Activated naive CD4-positive, alpha-beta T cell treated with anti-CD3 and anti-CD28 coated beads, Interleukin-2, amount 10 ng/mL, durations not matched to agents 7 days and 5 days (primary cell): Measurements from ENCODE around the gene PSME3IP1.

Experiments
- CTCF ChIA-PET: fragments of 350-600 bp; sonication (Branson Sonifier 250); formaldehyde crosslinking; loops from one replicate; lab custom pipeline; 2021; ENCODE audit warnings: antibody characterized with exemption; lab: Charles Lee
- DNase-seq: peaks from one replicate; pipeline ENCODE4 v3.0.0-alpha.2; 2020
- H3K27ac Mint-ChIP-seq: one replicate; pipeline ENCODE4 v1.8.0; 2021; ENCODE audit warnings: mild to moderate bottlenecking, moderate library complexity, mixed read lengths
- H3K27me3 Mint-ChIP-seq: one replicate; pipeline ENCODE4 v1.8.0; 2021; ENCODE audit warnings: mild to moderate bottlenecking, mixed read lengths
- H3K36me3 Mint-ChIP-seq: one replicate; pipeline ENCODE4 v1.8.0; 2021; ENCODE audit warnings: mixed read lengths
- H3K4me1 Mint-ChIP-seq: one replicate; pipeline ENCODE4 v1.8.0; 2021; ENCODE audit warnings: mixed read lengths
- H3K4me3 Mint-ChIP-seq: one replicate; pipeline ENCODE4 v1.8.0; 2021; ENCODE audit warnings: mild to moderate bottlenecking, moderate library complexity, mixed read lengths
- H3K9me3 Mint-ChIP-seq: one replicate; pipeline ENCODE4 v1.8.0; 2021; ENCODE audit warnings: mixed read lengths

Gene PSME3IP1

GRCh38 chr16:57126411-57126810, 59.4 kb downstream of the PSME3IP1 start:
- Mint-ChIP-seq H3K4me1 (peaks cover 75% of the 10 kb centered on the region), H3K9me3 (no peaks in the 10 kb centered on the region), H3K4me3 (no peak overlapping the region), H3K36me3 (peaks cover 12% of the 10 kb centered on the region), H3K27me3 (no peaks in the 10 kb centered on the region), H3K27ac (peak overlapping the region; percentile 26)
- CTCF ChIA-PET: interaction anchor here (2.8 kb wide), 1 partner anchor 33 kb away, joined by 13 read pairs; the partner anchor contains the start of gene CPNE2
- DNase-seq: peak; percentile 28

- DNase-seq: no peak
- Mint-ChIP-seq H3K4me1 (peaks cover 72% of the 10 kb centered on the region), H3K27ac (no peak overlapping the region), H3K27me3 (no peaks in the 10 kb centered on the region), H3K4me3 (no peak overlapping the region), H3K9me3 (no peaks in the 10 kb centered on the region), H3K36me3 (peaks cover 12% of the 10 kb centered on the region)
- CTCF ChIA-PET: no interaction called here
Observed at GRCh38 chr16:57125969-57126368, 59.9 kb downstream of the PSME3IP1 start.

DNA sequence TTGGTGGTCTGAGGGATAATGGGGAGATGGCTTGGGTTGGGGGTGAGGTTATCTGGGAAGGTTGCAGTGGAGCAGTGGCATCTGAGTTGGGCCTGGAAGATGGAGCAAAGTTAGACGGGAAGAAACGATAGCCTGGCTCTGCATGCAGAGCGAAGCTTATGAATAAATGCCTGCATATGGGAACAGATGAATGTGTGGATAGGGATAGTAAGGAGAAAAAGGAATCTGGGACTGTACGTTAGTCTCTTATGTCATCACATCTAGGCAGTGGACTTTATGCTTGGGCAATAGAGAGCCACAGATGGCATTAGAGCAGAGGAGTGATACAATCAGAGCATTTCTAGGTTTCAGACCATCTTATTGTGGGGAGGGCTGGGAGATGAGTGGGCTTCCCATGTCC, 60.5 kb downstream of the PSME3IP1 start:
- Mint-ChIP-seq H3K4me3 (no peak overlapping the region), H3K27ac (no peak overlapping the region), H3K27me3 (no peaks in the 10 kb centered on the region), H3K36me3 (peaks cover 12% of the 10 kb centered on the region), H3K9me3 (no peaks in the 10 kb centered on the region), H3K4me1 (peaks cover 66% of the 10 kb centered on the region)
- CTCF ChIA-PET: no interaction called here
- DNase-seq: no peak

DNA sequence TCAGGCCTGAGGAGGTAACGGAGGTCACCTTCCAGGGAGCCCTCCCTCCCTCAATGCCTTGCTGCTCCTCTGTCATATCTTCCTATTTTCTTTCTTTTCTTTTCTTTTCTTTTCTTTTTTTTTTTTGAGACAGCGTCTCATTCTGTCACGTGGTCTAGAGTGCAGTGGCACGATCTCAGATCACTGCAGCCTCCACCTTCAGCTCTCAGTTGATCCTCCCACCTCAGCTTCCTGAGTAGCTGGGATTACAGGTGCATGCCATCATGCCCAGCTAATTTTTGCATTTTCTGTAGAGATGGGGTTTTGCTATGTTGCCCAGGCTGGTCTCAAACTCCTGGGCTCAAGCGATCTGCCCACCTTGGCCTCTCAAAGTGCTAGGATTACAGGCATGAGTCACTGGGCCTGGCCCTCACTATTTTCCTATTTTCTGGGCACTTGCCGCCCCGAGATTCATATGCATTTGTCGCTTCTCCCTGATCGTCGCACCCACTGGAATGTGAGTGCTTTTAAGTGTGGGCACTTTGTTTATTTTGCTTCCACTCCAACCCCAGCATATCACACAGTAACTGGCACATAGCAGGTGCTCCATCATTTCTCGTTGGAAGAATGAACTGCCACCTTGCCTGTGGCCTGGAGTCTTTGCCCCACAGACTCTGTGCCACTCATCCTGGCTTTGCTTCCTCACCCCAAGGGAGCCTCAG, 61.7 kb downstream of the PSME3IP1 start:
- no peaks in the 10 kb centered on the region for H3K27me3 Mint-ChIP-seq
- CTCF ChIA-PET: no interaction called here
- no peaks in the 10 kb centered on the region for H3K9me3 Mint-ChIP-seq
- H3K4me3 Mint-ChIP-seq: no peak overlapping the region
- peak overlapping the region; percentile 91 for H3K27ac Mint-ChIP-seq
- H3K36me3 Mint-ChIP-seq: peaks cover 12% of the 10 kb centered on the region
- peaks cover 58% of the 10 kb centered on the region for H3K4me1 Mint-ChIP-seq
- DNase-seq: peak; percentile 50

GRCh38 chr16:57123216-57123973, 62.4 kb downstream of the PSME3IP1 start:
- CTCF ChIA-PET: interaction anchor here (0.8 kb wide), 1 partner anchor 18 kb away, joined by 3 read pairs; no protein-coding TSS in a partner anchor
- Mint-ChIP-seq H3K4me1 (peaks cover 51% of the 10 kb centered on the region), H3K27me3 (no peaks in the 10 kb centered on the region), H3K27ac (peak overlapping the region; percentile 91), H3K36me3 (peaks cover 7% of the 10 kb centered on the region), H3K9me3 (no peaks in the 10 kb centered on the region), H3K4me3 (no peak overlapping the region)
- no peak for DNase-seq

- CTCF ChIA-PET: interaction anchor here (1.0 to 1.4 kb wide), 2 partner anchors 9 to 11 kb away, joined by 3 to 4 read pairs; no protein-coding TSS in a partner anchor
- Mint-ChIP-seq H3K27me3 (no peaks in the 10 kb centered on the region), H3K4me3 (no peak overlapping the region), H3K27ac (no peak overlapping the region), H3K4me1 (peaks cover 7% of the 10 kb centered on the region), H3K9me3 (no peaks in the 10 kb centered on the region), H3K36me3 (no peaks in the 10 kb centered on the region)
- no peak for DNase-seq
Observed at GRCh38 chr16:57118461-57119084, 67.3 kb downstream of the PSME3IP1 start.

GRCh38 chr16:57115514-57116182, 70.2 kb downstream of the PSME3IP1 start:
- Mint-ChIP-seq H3K27ac (no peak overlapping the region), H3K36me3 (no peaks in the 10 kb centered on the region)
- DNase-seq: no peak

GRCh38 chr16:57115168-57115513, 70.7 kb downstream of the PSME3IP1 start:
- Mint-ChIP-seq H3K9me3 (no peaks in the 10 kb centered on the region), H3K4me1 (no peaks in the 10 kb centered on the region), H3K36me3 (no peaks in the 10 kb centered on the region), H3K4me3 (no peak overlapping the region), H3K27ac (no peak overlapping the region), H3K27me3 (peaks cover 5% of the 10 kb centered on the region)
- DNase-seq: no peak
- CTCF ChIA-PET: no interaction called here

More at GRCh38 chr16:57115514-57116182, 70.2 kb downstream of the PSME3IP1 start:
- no peak overlapping the region for H3K4me3 Mint-ChIP-seq
- no peaks in the 10 kb centered on the region for H3K27me3 Mint-ChIP-seq
- no peaks in the 10 kb centered on the region for H3K9me3 Mint-ChIP-seq
- H3K4me1 Mint-ChIP-seq: no peaks in the 10 kb centered on the region
- CTCF ChIA-PET: no interaction called here

DNA sequence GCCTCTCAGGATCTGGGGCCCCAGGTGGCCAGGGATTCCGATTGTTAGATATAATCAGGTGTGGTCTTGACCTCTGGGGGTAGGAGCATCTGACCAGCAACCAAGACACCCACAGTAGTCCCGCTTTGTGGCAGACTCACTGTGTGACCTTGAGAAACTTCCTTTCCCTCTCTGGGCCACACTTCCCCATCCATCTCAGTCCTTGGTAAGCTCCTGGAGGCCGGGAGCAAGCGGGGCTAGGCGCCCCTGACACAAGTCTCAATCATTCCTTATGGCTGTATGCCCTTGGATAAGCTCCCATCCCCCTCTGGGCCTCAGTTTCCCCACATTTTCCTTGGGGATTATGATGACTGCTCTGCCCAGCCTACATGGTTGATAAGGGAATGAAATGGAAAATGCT, 72.2 kb downstream of the PSME3IP1 start:
- CTCF ChIA-PET: interaction anchor here (3.6 kb wide), 1 partner anchor 21 kb away, joined by 14 read pairs; the partner anchor contains the start of gene CPNE2

GRCh38 chr16:57113042-57113453, 72.8 kb downstream of the PSME3IP1 start:
- CTCF ChIA-PET: interaction anchor here (3.6 kb wide), 1 partner anchor 20 kb away, joined by 14 read pairs; the partner anchor contains the start of gene CPNE2

More for the DNA sequence above, 72.2 kb downstream of the PSME3IP1 start:
- Mint-ChIP-seq H3K36me3 (no peaks in the 10 kb centered on the region), H3K27me3 (peaks cover 12% of the 10 kb centered on the region), H3K4me3 (no peak overlapping the region), H3K4me1 (no peaks in the 10 kb centered on the region), H3K27ac (no peak overlapping the region), H3K9me3 (no peaks in the 10 kb centered on the region)
- no peak for DNase-seq

GRCh38 chr16:57112403-57113041, 73.3 kb downstream of the PSME3IP1 start:
- CTCF ChIA-PET: interaction anchor here (3.6 kb wide), 1 partner anchor 19 kb away, joined by 14 read pairs; the partner anchor contains the start of gene CPNE2
- Mint-ChIP-seq H3K27me3 (peaks cover 15% of the 10 kb centered on the region), H3K4me3 (no peak overlapping the region), H3K36me3 (no peaks in the 10 kb centered on the region), H3K9me3 (no peaks in the 10 kb centered on the region), H3K27ac (no peak overlapping the region), H3K4me1 (peaks cover under 1% of the 10 kb centered on the region)
- DNase-seq: no peak

More at GRCh38 chr16:57113042-57113453, 72.8 kb downstream of the PSME3IP1 start:
- DNase-seq: no peak
- Mint-ChIP-seq H3K4me3 (no peak overlapping the region), H3K4me1 (no peaks in the 10 kb centered on the region), H3K27ac (no peak overlapping the region), H3K9me3 (no peaks in the 10 kb centered on the region), H3K36me3 (no peaks in the 10 kb centered on the region), H3K27me3 (peaks cover 12% of the 10 kb centered on the region)

GRCh38 chr16:57111420-57111819, 74.4 kb downstream of the PSME3IP1 start:
- CTCF ChIA-PET: interaction anchor here (3.6 kb wide), 1 partner anchor 18 kb away, joined by 14 read pairs; the partner anchor contains the start of gene CPNE2

DNA sequence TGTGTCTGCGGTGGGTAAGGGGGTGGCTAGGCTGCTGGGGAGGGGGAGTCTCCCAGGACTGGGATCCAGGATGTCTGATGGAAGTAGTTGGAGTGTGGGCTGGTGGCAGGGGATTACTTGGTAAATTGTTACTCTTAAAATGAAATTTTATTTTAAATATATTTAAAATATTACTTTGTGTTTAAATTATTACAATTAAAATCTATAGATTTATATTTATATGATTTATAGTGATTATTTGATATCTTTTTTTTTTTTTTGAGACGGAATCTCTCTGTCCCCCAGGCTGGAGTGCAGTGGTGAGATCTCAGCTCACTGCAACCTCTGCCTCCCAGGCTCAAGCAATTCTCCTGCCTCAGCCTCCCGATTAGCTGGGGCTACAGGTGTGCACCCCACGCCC, 74.9 kb downstream of the PSME3IP1 start:
- peaks cover 2% of the 10 kb centered on the region for H3K4me1 Mint-ChIP-seq
- H3K27ac Mint-ChIP-seq: no peak overlapping the region
- peaks cover 16% of the 10 kb centered on the region for H3K27me3 Mint-ChIP-seq
- H3K36me3 Mint-ChIP-seq: no peaks in the 10 kb centered on the region
- no peak overlapping the region for H3K4me3 Mint-ChIP-seq
- CTCF ChIA-PET: interaction anchor here (1.4 to 3.6 kb wide), 2 partner anchors 18 kb away, joined by 4 to 14 read pairs; partner anchors contain the start of gene CPNE2
- H3K9me3 Mint-ChIP-seq: no peaks in the 10 kb centered on the region
- no peak for DNase-seq

More at GRCh38 chr16:57111420-57111819, 74.4 kb downstream of the PSME3IP1 start:
- no peaks in the 10 kb centered on the region for H3K9me3 Mint-ChIP-seq
- no peaks in the 10 kb centered on the region for H3K36me3 Mint-ChIP-seq
- H3K4me1 Mint-ChIP-seq: peaks cover 2% of the 10 kb centered on the region
- H3K27me3 Mint-ChIP-seq: peaks cover 16% of the 10 kb centered on the region
- no peak overlapping the region for H3K4me3 Mint-ChIP-seq
- H3K27ac Mint-ChIP-seq: no peak overlapping the region
- no peak for DNase-seq
